ENCODE results near the gene KLF4. TPM values are rescaled to one million over a fixed set of nuclear protein-coding genes. Genes with fewer than 3 reads are reported as not detected.

The KLF4 gene
- total and polyA plus RNA-seq, 2 of the 4 experiments (the other 2 are of a cell fraction), result 1.3 to 3.8 TPM

DNA sequence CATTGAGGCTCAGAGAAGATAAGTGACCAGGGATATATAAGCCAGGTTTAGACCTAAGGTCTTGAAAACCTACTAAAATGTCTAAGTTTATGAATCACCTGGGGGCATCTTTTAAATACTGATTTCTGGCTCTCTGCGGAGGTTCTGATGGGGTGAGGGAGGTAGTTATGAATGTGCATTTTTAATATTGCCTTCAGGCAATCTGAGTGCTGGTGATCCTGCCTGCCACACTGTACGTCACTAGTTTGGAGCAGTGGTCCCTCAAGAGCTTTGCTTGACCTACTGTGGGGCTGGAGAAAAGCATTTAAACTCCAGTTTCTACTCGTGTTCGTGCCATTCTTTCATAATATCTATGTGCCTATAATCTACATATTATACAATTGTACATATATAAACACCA, 36.1 kb downstream of the KLF4 start:
- CTCF ChIA-PET, result no interaction called here

More for the DNA sequence above, 36.1 kb downstream of the KLF4 start:
- Histone ChIP-seq H2BK15ac (ENCODE audit: low read depth, low read length) (no peak overlapping the region), H4K5ac (ENCODE audit: low read depth, low read length) (no peak overlapping the region), H3K4me1 (ENCODE audit: control insufficient read depth, insufficient read depth, low read length) (no peaks in the 10 kb centered on the region; the same call in 1 of the 2 replicates), H2AK9ac (replicated peaks; ENCODE audit: low read depth, low read length, poor library complexity) (no peak overlapping the region), H3K23ac (ENCODE audit: low read depth, low read length) (no peak overlapping the region), H3K36me3 (ENCODE audit: control insufficient read depth, insufficient read depth, low read length) (no peaks in the 10 kb centered on the region), H4K20me1 (ENCODE audit: insufficient read depth, low read length) (no peaks in the 10 kb centered on the region), H2BK120ac (ENCODE audit: low read depth, low read length) (no peak overlapping the region), H4K91ac (ENCODE audit: insufficient read depth, low read depth, low read length) (no peak overlapping the region), H4K8ac (ENCODE audit: low read depth in 2 of 2, low read length in 2 of 2) (no peak overlapping the region), H3K27ac (ENCODE audit: insufficient read depth, low read length) (no peak overlapping the region), H3K79me1 (ENCODE audit: low read depth in 1 of 2, low read length in 2 of 2) (no peaks in the 10 kb centered on the region), H3K14ac (replicated peaks; ENCODE audit: low read depth, low read length) (no peak overlapping the region), H3K56ac (ENCODE audit: extremely low read depth, insufficient read depth, low read length) (no peak overlapping the region), H3K9me1 (ENCODE audit: insufficient read depth, low read length) (no peaks in the 10 kb centered on the region), H3K9me3 (ENCODE audit: control insufficient read depth, insufficient read depth, low read length) (no peaks in the 10 kb centered on the region), H2AFZ (replicated peaks; ENCODE audit: low read length, poor library complexity) (no peak overlapping the region), H2BK20ac (ENCODE audit: low read depth, low read length) (no peak overlapping the region), H3K4ac (ENCODE audit: low read depth, low read length) (no peak overlapping the region), H3K4me3 (ENCODE audit: insufficient read depth, low read depth, low read length) (no peak overlapping the region), H3K27me3 (ENCODE audit: control insufficient read depth, insufficient read depth, low read length) (peaks cover 2% of the 10 kb centered on the region; the same call in 1 of the 2 replicates), H3K4me2 (ENCODE audit: low read depth, low read length) (no peak overlapping the region), H3K18ac (ENCODE audit: low read depth, low read length) (no peak overlapping the region), H2AK5ac (ENCODE audit: low read depth, low read length) (no peak overlapping the region), H3K9ac (ENCODE audit: low read depth, low read length) (no peak overlapping the region), H2BK5ac (ENCODE audit: low read depth, low read length, poor library complexity, severe bottlenecking) (no peak overlapping the region)
- in situ Hi-C loops (cut with MboI; ENCODE audit: low sequenced_read_pairs), result no loop called here
- DNase-seq (no peak), ATAC-seq (ENCODE audit: low read depth) (no peak)
- TF ChIP-seq, protein P1, sequence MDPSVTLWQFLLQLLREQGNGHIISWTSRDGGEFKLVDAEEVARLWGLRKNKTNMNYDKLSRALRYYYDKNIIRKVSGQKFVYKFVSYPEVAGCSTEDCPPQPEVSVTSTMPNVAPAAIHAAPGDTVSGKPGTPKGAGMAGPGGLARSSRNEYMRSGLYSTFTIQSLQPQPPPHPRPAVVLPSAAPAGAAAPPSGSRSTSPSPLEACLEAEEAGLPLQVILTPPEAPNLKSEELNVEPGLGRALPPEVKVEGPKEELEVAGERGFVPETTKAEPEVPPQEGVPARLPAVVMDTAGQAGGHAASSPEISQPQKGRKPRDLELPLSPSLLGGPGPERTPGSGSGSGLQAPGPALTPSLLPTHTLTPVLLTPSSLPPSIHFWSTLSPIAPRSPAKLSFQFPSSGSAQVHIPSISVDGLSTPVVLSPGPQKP (IDR thresholded peaks at IDR 0.05; ENCODE audit: borderline replicate concordance, low read depth, low read length), result no peak
- dilution Hi-C loops (cut with HindIII; ENCODE audit: low sequenced_read_pairs, unreplicated experiment), result no loop called here
- no TSS peak for BruUV-seq (replicated peaks)
- intact Hi-C loops (cut with micrococcal nuclease), result no loop called here
- POLR2A ChIA-PET (ENCODE audit: unreplicated experiment), result no interaction called here
- WGBS, 2 experiments (ENCODE audit: extremely low coverage in 2 of 2, insufficient read length in 1 of 2), result no CpG with 5 or more reads among the region's 4 CpGs
